HG02588 (cell line): ENCODE measurements around the gene BIK.
A peak's percentile ranks its signal among the peaks of the same experiment; 100 is the strongest.
"Not testable (repeated sequence)": the region's sequence is repeated elsewhere in the genome, so short reads cannot be mapped to it uniquely, and the experiment has no call there.

Experiments used
- ATAC-seq: cut with Tn5 transposase; IDR thresholded peaks from one replicate; pipeline ENCODE4 v1.9.1; 2021; ENCODE audit warnings: mild to moderate bottlenecking, moderate library complexity; ENCODE audit not compliant: unreplicated experiment

BIK gene

GRCh38 chr22:43134553-43134952 lies 24.0 kb downstream of the BIK start:
- no peak for ATAC-seq

GRCh38 chr22:43135565-43135964 lies 25.0 kb downstream of the BIK start:
- ATAC-seq: no peak

- no peak for ATAC-seq
Measured at GRCh38 chr22:43136255-43136654, 25.7 kb downstream of the BIK start.

- ATAC-seq: no peak
Measured at GRCh38 chr22:43136801-43137200, 26.3 kb downstream of the BIK start.

- peak; percentile 81 for ATAC-seq
Measured at GRCh38 chr22:43142880-43143562, 32.5 kb downstream of the BIK start, which contains the start of gene MCAT. Gene MCAT, minus strand, starts transcription at chr22:43143398. Its CDS starts 50 bp downstream, at chr22:43143348.

DNA sequence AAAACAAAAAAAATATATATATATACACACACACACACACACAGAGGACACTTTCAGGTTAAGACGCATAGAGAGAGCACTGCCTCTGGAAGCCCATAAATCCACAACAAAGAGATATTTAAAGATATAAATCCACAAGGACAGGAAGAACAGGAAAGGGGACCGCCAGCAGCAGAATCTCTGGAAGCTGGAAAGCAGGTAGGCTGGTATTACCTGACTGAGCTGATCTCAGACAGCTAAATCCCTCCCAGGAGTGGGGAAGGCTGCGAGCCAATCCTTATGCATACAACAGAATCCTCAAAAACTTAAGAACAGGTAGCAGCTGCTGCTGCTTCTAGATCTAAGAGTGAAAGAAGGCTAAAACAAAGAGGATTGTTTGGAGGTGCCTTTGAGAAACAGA lies 34.4 kb downstream of the BIK start:
- no peak for ATAC-seq

GRCh38 chr22:43145371-43145770 lies 34.8 kb downstream of the BIK start:
- ATAC-seq: not testable (repeated sequence)

GRCh38 chr22:43146332-43146731 lies 35.8 kb downstream of the BIK start:
- not testable (repeated sequence) for ATAC-seq

DNA sequence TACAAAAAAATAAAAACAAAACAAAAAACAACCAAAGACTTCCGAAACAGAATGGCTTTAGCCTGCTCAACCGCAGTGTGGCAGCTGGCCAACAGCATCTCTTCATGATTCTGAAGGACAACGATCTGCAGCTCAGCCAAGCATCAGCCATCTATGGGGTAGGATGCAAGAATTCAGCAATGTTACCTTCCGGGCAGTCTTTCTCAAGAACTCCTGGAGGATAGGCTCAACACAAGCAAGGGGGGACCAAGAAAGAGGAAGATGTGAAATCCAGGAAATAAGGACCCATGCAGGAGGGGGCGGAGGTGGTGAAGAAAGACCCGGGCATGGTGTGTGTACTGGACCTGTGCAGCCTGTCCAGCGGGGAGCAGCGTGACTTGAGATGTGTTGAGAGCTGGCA lies 37.3 kb downstream of the BIK start:
- ATAC-seq: no peak

- no peak for ATAC-seq
Measured at GRCh38 chr22:43148581-43148980, 38.0 kb downstream of the BIK start.

GRCh38 chr22:43150731-43151206 lies 40.2 kb downstream of the BIK start:
- no peak for ATAC-seq

DNA sequence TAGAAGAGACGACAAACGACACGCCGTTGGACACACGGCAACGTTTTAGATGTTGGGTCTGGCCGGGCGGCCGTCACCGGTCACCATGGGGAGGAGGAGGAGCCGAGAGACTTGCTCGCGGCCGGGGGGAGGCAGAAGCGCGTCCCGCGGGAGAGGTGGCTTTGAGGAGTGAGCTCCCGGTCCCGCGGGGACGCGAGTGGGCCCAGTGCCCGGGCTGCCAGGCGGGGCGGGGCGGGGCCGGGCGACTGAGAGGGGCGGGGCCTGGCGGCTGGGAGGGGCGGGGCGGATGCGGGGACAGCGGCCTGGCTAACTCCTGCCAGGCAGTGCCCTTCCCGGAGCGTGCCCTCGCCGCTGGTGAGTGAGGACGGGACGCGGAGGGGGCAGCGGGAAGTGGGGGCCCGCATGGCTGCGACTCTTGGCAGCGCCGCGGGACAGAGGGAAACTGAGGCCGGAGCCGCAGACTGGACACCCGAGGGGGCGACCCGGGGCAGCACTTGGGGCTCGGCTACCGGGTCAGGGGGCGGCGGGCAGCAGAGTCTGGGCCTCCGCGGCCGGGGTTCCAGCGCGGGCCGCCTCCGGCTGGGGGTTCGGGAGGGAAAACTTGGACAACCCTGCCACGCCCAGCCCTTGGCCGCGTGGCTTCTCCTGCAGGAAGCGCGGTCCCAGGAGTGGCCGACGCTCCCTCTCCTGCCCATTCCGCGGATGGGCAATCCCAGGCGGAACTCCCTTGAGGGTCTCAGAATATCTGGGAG lies 40.9 kb downstream of the BIK start, which contains the start of gene TSPO:
Gene TSPO (plus strand): TSS at position 309 of the 752 bp plus-strand sequence. CDS start 7,680 bp downstream, outside the sequence.
- no peak for ATAC-seq

- no peak for ATAC-seq
Measured at GRCh38 chr22:43152003-43152356, 41.4 kb downstream of the BIK start.

DNA sequence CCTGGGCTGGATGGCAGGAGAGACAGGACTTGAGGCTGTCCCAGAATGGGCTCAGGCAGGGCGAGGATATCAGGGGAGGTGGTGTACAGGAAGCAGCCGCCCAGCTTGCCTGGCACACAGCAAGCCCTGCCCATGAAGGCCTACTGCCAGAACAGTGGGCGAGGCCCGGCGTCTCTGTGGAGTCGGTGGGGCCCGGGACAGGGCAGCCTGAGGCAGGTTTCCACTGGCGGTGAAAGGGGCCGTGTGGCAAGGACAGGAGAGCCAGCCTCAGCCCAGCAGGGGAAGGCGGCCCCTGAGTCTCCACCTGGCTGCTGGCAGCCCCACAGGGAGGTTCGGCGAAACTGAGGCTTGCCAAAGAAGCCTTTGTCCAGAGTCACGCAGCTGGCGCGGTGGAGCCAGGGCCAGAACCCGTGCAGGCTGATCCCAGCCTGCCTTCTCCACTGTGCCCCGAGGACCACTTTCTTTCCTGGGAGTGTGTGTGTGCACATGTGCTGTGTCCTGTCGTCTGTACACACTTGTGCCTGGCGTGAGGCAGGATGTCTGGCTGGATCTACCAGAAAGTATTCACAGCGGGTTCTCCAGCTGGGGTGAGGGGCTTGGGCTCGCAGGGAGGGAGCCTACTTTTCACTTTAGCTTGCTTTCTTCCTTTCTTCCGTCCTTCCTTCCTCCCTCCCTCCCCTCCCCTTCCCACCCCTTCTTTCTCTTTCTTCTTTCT lies 42.0 kb downstream of the BIK start:
- ATAC-seq: no peak

- ATAC-seq: no peak
Measured at GRCh38 chr22:43153899-43154298, 43.3 kb downstream of the BIK start.

DNA sequence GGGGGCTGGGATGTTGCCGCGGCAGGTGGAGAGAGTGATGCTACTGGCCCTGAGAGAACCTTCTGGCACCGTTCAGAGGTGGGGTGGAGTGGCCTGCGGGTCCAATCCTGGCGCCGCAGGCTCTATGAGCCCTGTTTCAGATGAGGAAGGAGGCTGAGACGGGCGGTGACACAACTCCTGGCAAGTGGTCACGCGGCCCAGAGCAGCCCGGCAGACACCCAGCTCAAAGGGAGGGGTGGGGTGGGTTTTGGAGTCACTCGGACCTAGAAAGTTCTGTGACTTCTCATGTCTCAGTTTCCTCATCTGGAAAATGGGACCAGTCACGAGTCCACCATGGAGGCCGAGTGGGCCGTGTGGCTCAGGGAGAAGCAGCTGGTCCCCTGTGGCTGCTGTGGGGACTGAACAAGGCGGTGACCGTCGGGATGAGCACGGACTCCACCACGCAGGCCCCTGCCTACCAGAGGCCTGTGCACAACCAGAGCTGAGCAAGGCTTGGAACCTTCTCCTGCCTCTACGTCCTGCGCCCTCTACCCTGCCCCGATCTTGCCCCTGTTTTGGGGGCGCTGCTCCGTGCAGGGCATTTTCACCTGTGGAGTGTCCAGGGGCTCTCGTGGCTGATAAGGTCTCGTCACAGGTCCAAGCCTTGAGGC lies 44.5 kb downstream of the BIK start:
- ATAC-seq: no peak

GRCh38 chr22:43155789-43156188 lies 45.2 kb downstream of the BIK start:
- ATAC-seq: no peak

- no peak for ATAC-seq
Measured at GRCh38 chr22:43156413-43156812, 45.9 kb downstream of the BIK start.

DNA sequence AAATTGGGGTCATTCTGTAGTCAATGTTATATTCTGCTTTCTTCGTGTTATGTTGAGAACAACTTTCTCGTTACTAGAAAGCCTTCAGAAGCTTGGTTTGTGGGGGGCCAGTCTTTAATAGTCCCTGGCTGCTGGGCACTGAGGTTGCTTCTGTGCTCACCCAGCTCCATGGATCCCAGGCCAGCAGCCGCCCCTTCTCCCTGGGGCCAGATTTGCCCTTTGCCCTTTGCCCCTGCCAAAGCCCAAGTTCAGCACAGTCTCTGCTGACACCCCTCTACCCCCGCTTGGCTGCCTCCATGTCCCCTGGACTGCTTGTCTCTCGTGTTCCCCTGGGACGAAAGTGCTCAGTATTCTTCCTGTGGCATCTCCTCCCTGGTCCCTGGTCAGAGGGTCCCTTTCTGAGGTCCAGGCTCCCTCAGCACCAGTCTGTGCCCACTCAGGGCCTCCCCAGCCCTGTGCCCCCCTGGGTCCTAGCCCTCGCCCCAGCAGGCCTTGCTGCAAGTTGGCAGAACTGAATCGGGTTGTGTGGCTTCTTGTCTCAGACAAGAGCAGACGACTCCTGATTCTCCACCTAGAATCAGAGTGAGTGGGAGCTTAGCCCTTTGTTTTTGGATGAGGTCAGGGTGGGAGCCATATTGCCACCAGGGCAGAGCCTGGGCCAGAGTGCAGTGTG lies 47.5 kb downstream of the BIK start:
- no peak for ATAC-seq

DNA sequence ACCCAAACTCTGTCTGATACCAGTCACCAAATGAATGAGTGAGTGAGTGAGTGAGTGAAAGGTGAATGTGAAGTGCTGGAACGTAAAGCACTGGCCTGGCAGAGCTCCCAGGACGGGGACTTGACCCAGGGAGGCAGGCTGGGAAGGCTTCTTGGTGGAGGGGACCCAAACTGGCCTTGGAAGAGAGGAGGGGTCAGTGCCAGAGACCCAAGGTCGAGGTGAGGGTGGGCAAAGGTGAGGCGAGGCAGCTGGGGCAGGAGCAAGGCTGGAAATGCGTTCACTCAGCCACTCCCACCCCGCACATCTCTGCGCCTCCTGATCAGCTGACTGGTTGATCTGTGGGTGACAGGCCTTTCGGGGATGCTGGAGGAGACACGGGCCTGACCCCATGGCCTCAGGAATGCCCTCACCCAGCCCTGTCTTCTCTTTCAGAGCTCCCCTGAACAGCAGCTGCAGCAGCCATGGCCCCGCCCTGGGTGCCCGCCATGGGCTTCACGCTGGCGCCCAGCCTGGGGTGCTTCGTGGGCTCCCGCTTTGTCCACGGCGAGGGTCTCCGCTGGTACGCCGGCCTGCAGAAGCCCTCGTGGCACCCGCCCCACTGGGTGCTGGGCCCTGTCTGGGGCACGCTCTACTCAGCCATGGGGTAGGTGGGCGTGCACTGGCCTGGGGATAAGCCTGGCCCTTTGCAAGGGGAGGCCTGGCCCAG lies 48.4 kb downstream of the BIK start:
- no peak for ATAC-seq
